H1 (cell line): ENCODE data around the gene TMEM44. TPM values are rescaled to one million over a fixed set of nuclear protein-coding genes. Genes with fewer than 3 reads are reported as not detected.

ENCODE experiments used
- CTCF ChIA-PET: fragments of 300-600 bp; sonication (Branson Sonifier 250); formaldehyde crosslinking; loops from one replicate; lab custom pipeline; 2021; ENCODE audit not compliant: partially characterized antibody; lab: Charles Lee
- POLR2A ChIA-PET: fragments of 300-600 bp; sonication (Branson Sonifier 250); formaldehyde crosslinking; loops from one replicate; lab custom pipeline; 2021; ENCODE audit warnings: inconsistent platforms; ENCODE audit not compliant: partially characterized antibody; lab: Charles Lee
- DNase-seq, 2 experiments: peaks; one replicate each; pipeline versions ENCODE4 v3.0.0 to v3.0.0-alpha.2; 2010 to 2022; ENCODE audit warnings: low spot score in 2 of 2, low read depth in 1 of 2, mixed read lengths in 1 of 2
- FAIRE-seq: peaks from 2 replicates; lab custom pipeline; 2011; peaks lifted over from hg19 to GRCh38; lab: Jason Lieb, UNC
- H2AFZ ChIP-seq: 2 replicates; pipeline ENCODE4 v1.8.1; 2012; ENCODE audit warnings: low read length, inconsistent platforms
- H2AK5ac ChIP-seq: 2 replicates; pipeline ENCODE4 v1.6.1; 2013; ENCODE audit warnings: low read depth, low read length
- H2BK120ac ChIP-seq: replicated peaks from 2 replicates; pipeline ENCODE3; 2013; ENCODE audit warnings: low read depth, low read length, inconsistent platforms
- H2BK12ac ChIP-seq: 2 replicates; pipeline ENCODE4 v1.6.1; 2013; ENCODE audit warnings: low read depth, low read length
- H2BK15ac ChIP-seq: 2 replicates; pipeline ENCODE4 v1.6.1; 2013; ENCODE audit warnings: low read length
- H2BK20ac ChIP-seq: 2 replicates; pipeline ENCODE4 v1.6.1; 2013; ENCODE audit warnings: low read length
- H2BK5ac ChIP-seq: 2 replicates; pipeline ENCODE4 v1.6.1; 2013; ENCODE audit warnings: low read depth, low read length
- H3K14ac ChIP-seq: 2 replicates; pipeline ENCODE4 v1.6.1; 2013; ENCODE audit warnings: inconsistent platforms; ENCODE audit not compliant: insufficient read length
- H3K18ac ChIP-seq: 2 replicates; pipeline ENCODE4 v1.6.1; 2013; ENCODE audit warnings: low read length; ENCODE audit errors: extremely low read depth
- H3K23ac ChIP-seq: 2 replicates; pipeline ENCODE4 v1.6.1; 2013; ENCODE audit warnings: inconsistent platforms; ENCODE audit not compliant: insufficient read length
- H3K23me2 ChIP-seq: 2 replicates; pipeline ENCODE4 v1.6.1; 2013; ENCODE audit warnings: low read depth, low read length
- H3K27ac ChIP-seq: 2 replicates; pipeline ENCODE4 v1.6.1; 2011; ENCODE audit warnings: low read depth, low read length, inconsistent platforms
- H3K27me3 ChIP-seq, 4 experiments: replicated peaks in 1 of 4; 1 replicate in 1 of 4; 2 replicates in 3 of 4; pipeline versions ENCODE4 v1.6.1 to v1.8.1; 2011 to 2013; ENCODE audit warnings: low read length in 3 of 4, mild to moderate bottlenecking in 3 of 4, inconsistent platforms in 2 of 4, mixed read lengths in 2 of 4, moderate library complexity in 1 of 4; ENCODE audit not compliant: control insufficient read depth in 3 of 4, insufficient read depth in 3 of 4; ENCODE audit errors: extremely low read depth in 1 of 4
- H3K36me3 ChIP-seq, 4 experiments: 2 replicates each; pipeline versions ENCODE4 v1.6.1 to v1.8.1; 2011 to 2013; ENCODE audit warnings: mild to moderate bottlenecking in 4 of 4, low read length in 3 of 4, moderate library complexity in 2 of 4, control low read depth in 1 of 4, inconsistent platforms in 1 of 4; ENCODE audit not compliant: insufficient read depth in 4 of 4, control insufficient read depth in 2 of 4
- H3K4ac ChIP-seq: replicated peaks from 2 replicates; pipeline ENCODE3; 2013; ENCODE audit warnings: low read length, low read depth, mixed read lengths, inconsistent platforms; ENCODE audit not compliant: insufficient read length
- H3K4me1 ChIP-seq, 4 experiments: replicated peaks in 1 of 4; 1 replicate in 1 of 4; 2 replicates in 3 of 4; pipeline versions ENCODE4 v1.6.1 to v1.8.1; 2011 to 2013; ENCODE audit warnings: low read length in 3 of 4, inconsistent platforms in 2 of 4, mixed read lengths in 1 of 4; ENCODE audit not compliant: insufficient read depth in 4 of 4, control insufficient read depth in 3 of 4
- H3K4me2 ChIP-seq, 2 experiments: 2 replicates each; pipeline versions ENCODE4 v1.6.1 to v1.8.1; 2011 to 2013; ENCODE audit warnings: low read depth in 2 of 2, low read length in 2 of 2, control low read depth in 1 of 2, inconsistent platforms in 1 of 2, mild to moderate bottlenecking in 1 of 2; ENCODE audit not compliant: insufficient read depth in 1 of 2
- H3K4me3 ChIP-seq, 4 experiments: fragments of 200-600, 300-600 bp in 1 of 4; sonication (generic), shearing (Covaris generic), sonication (Bioruptor Twin) in 1 of 4; 2 replicates each; pipeline versions ENCODE4 v1.5.1 to v1.8.1; 2011 to 2016; ENCODE audit warnings: low read length in 4 of 4, low read depth in 3 of 4, control low read depth in 2 of 4, inconsistent platforms in 2 of 4, mild to moderate bottlenecking in 2 of 4, mixed read lengths in 1 of 4, moderate library complexity in 1 of 4; ENCODE audit not compliant: insufficient read depth in 2 of 4; ENCODE audit errors: extremely low read depth in 1 of 4
- H3K56ac ChIP-seq: replicated peaks from 2 replicates; pipeline ENCODE3; 2013; ENCODE audit warnings: low read depth, mild to moderate bottlenecking, mixed read lengths, low read length, inconsistent platforms; ENCODE audit not compliant: insufficient read length
- H3K79me1 ChIP-seq: 2 replicates; pipeline ENCODE4 v1.6.1; 2013; ENCODE audit warnings: low read depth, low read length, control low read depth
- H3K79me2 ChIP-seq, 2 experiments: 2 replicates each; pipeline versions ENCODE4 v1.6.1 to v1.8.1; 2012 to 2013; ENCODE audit warnings: low read length in 2 of 2, mild to moderate bottlenecking in 2 of 2, inconsistent platforms in 1 of 2; ENCODE audit not compliant: insufficient read depth in 2 of 2, control insufficient read depth in 1 of 2
- H3K9ac ChIP-seq, 4 experiments: replicated peaks in 1 of 4; 1 replicate in 1 of 4; 2 replicates in 3 of 4; pipeline versions ENCODE4 v1.6.1 to v1.8.1; 2011 to 2013; ENCODE audit warnings: low read depth in 3 of 4, low read length in 3 of 4, control low read depth in 2 of 4, mild to moderate bottlenecking in 2 of 4, moderate library complexity in 2 of 4, inconsistent platforms in 1 of 4; ENCODE audit errors: extremely low read depth in 1 of 4
- H3K9me3 ChIP-seq, 2 experiments: 2 replicates each; pipeline versions ENCODE4 v1.6.1 to v1.8.1; 2012 to 2013; ENCODE audit warnings: mild to moderate bottlenecking in 2 of 2, moderate library complexity in 2 of 2, control low read depth in 1 of 2, inconsistent platforms in 1 of 2, low read depth in 1 of 2, low read length in 1 of 2, mixed read lengths in 1 of 2; ENCODE audit not compliant: insufficient read depth in 2 of 2
- H4K20me1 ChIP-seq, 2 experiments: replicated peaks in 1 of 2; 2 replicates each; pipeline versions ENCODE3 to v1.8.1; 2011 to 2013; ENCODE audit warnings: inconsistent platforms in 2 of 2, low read length in 2 of 2, mild to moderate bottlenecking in 1 of 2; ENCODE audit not compliant: insufficient read depth in 2 of 2, control insufficient read depth in 1 of 2
- H4K5ac ChIP-seq: 2 replicates; pipeline ENCODE4 v1.6.1; 2013; ENCODE audit warnings: low read length, low read depth, mixed read lengths, inconsistent platforms; ENCODE audit not compliant: insufficient read length
- H4K8ac ChIP-seq: 2 replicates; pipeline ENCODE4 v1.8.0; 2013; ENCODE audit warnings: mild to moderate bottlenecking, moderate library complexity, low read length, inconsistent platforms; ENCODE audit not compliant: insufficient read depth; ENCODE audit errors: extremely low read depth
- H4K91ac ChIP-seq: replicated peaks from 2 replicates; pipeline ENCODE3; 2013; ENCODE audit warnings: low read length, mixed read lengths, inconsistent platforms; ENCODE audit not compliant: insufficient read length
- SIX5 ChIP-seq: IDR thresholded peaks from 2 replicates; pipeline ENCODE4 v1.6.1; 2011; ENCODE audit warnings: mild to moderate bottlenecking, low read depth, low read length
- SP2 ChIP-seq: IDR thresholded peaks from 2 replicates; pipeline ENCODE4 v1.6.1; 2012; ENCODE audit warnings: mild to moderate bottlenecking, low read length, inconsistent platforms
- TCF12 ChIP-seq: IDR thresholded peaks from 2 replicates; pipeline ENCODE4 v1.6.1; 2011; ENCODE audit warnings: low read depth, mild to moderate bottlenecking, low read length
- WGBS, 2 experiments: shearing (Covaris generic) in 1 of 2; methylation state at CpG; one replicate each; pipeline versions ENCODE4 v1.1.6 to v1.1.7; 2013 to 2015; ENCODE audit warnings: low lambda C conversion rate in 2 of 2, mixed read lengths in 2 of 2, inconsistent platforms in 1 of 2, low coverage in 1 of 2, missing lambda C conversion rate in 1 of 2; ENCODE audit not compliant: insufficient replicate concordance in 2 of 2, insufficient coverage in 1 of 2, insufficient read length in 1 of 2; ENCODE audit errors: extremely low coverage in 1 of 2, missing lambda C conversion rate in 1 of 2; 5-methylcytosine and 5-hydroxymethylcytosine counted together
- polyA plus RNA-seq, 7 experiments: library from polyadenylated mRNA; depleted of rRNA in 3 of 7; stranded (reverse) in 5 of 7; unstranded in 2 of 7; fragments of >200 nt in 5 of 7; fragments of 200-250 nt in 2 of 7; gene quantifications; 1 replicate in 5 of 7; 2 replicates in 1 of 7; 4 replicates in 1 of 7; pipeline versions ENCODE4 v1.2.1 to v1.2.3, GENCODE V29; 2011 to 2013; ENCODE audit warnings: missing spikeins in 2 of 7, mixed read lengths in 2 of 7
- total RNA-seq: library from RNA; stranded (reverse); fragmentation: NEBNext Ultra II Directional; extraction: Animal tissue kit (Norgen Biotek cat#: 25700); gene quantifications from 2 replicates; pipeline ENCODE4 v1.2.1, GENCODE V29; 2021

The TMEM44 gene
- total and polyA plus RNA-seq, 2 of the 8 experiments (the other 6 are each of a cell fraction or from before 2014, with no cell fraction given), result 14.0 to 16.7 TPM

- no peak overlapping the region for H3K9ac ChIP-seq
- H3K27me3 ChIP-seq, result no peaks in the 10 kb centered on the region
- no peak overlapping the region for H4K8ac ChIP-seq
- H4K5ac ChIP-seq, result no peak overlapping the region
- no peaks in the 10 kb centered on the region; the same call in 1 of the 2 replicates for H3K79me1 ChIP-seq
- no peak overlapping the region for H3K14ac ChIP-seq
- no peak overlapping the region for H3K4me3 ChIP-seq
- no peak overlapping the region for H3K4me2 ChIP-seq
- H3K23ac ChIP-seq, result no peak overlapping the region
- no peak overlapping the region for H2AK5ac ChIP-seq
- no peak overlapping the region for H3K27ac ChIP-seq
- H2BK20ac ChIP-seq, result no peak overlapping the region
- H2AFZ ChIP-seq, result no peak overlapping the region
- no peak overlapping the region for H3K4ac ChIP-seq
- H3K18ac ChIP-seq, result no peak overlapping the region
- peaks cover 0 to 4% of the 10 kb centered on the region in 2 experiments for H4K20me1 ChIP-seq
- POLR2A ChIA-PET, result interaction anchor here (0.6 kb wide), 1 partner anchor 20 kb away, joined by 3 read pairs; no protein-coding TSS in a partner anchor
- no peak overlapping the region for H3K56ac ChIP-seq
- H3K23me2 ChIP-seq, result 0 out of 2 replicates have a peak, but pooled peaks cover 2% of the 10 kb centered on the region
- H2BK5ac ChIP-seq, result no peak overlapping the region
- H3K9me3 ChIP-seq, result no peaks in the 10 kb centered on the region
- FAIRE-seq (no peak), DNase-seq (no peak)
- H2BK12ac ChIP-seq, result no peak overlapping the region
- no peak overlapping the region for H4K91ac ChIP-seq
- CTCF ChIA-PET, result interaction anchor here (0.6 to 13.0 kb wide), 2 partner anchors 17 to 577 kb away, joined by 3 to 110 read pairs; partner anchors contain the start of gene FAM43A
- H3K36me3 ChIP-seq, result peaks cover 6 to 35% (median 25%) of the 10 kb centered on the region in 4 experiments
- 85% methylated on average over 7 of the region's 7 CpGs; no CpG with 5 or more reads in 1 of the 2 experiments for WGBS, 2 experiments
- H3K4me1 ChIP-seq, result peaks cover 0 to 4% (median 0%) of the 10 kb centered on the region in 4 experiments; a peak in 4 of 7 replicates
- H2BK120ac ChIP-seq, result no peak overlapping the region
- H3K79me2 ChIP-seq, result peaks cover 8 to 41% of the 10 kb centered on the region in 2 experiments
- no peak overlapping the region for H2BK15ac ChIP-seq
- TF ChIP-seq SP2, result no peak
- TF ChIP-seq SIX5, result no peak
- TF ChIP-seq TCF12, result no peak
Measured at GRCh38 chr3:194667363-194667762, 34.1 kb upstream of the TMEM44 start.
